ENCODE data around the gene AMOTL1. TPM values are rescaled to one million over a fixed set of nuclear protein-coding genes. Genes with fewer than 3 reads are reported as not detected.

Gene AMOTL1
- total RNA-seq, 2 donors from 2014 or later: 3.1 to 13.9 TPM

DNA sequence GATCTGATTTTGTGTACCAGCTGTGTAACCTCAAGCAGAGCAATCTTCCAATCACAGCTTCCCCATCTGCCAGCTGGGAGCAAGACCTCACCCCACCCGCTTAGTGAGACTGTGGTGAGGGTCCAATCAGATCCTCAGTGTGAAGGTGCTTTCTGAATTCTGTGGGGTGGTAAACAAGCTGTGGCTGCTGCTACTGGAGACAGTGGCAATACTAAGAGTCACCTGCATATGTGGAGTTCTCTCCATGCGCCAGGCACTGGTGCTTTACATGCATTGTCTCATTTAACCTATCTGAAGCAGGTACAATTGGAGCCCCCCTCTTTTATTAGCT, 154.8 kb downstream of the AMOTL1 start:
- Histone ChIP-seq H3K4me3 (no peak overlapping the region), H3K4me1 (peaks cover 3% of the 10 kb centered on the region), H3K36me3 (no peaks in the 10 kb centered on the region), H3K9ac (ENCODE audit: low read depth in 2 of 2, low read length in 2 of 2) (no peak overlapping the region), H3K9me3 (no peaks in the 10 kb centered on the region), H3K27ac (no peak overlapping the region), H3K27me3 (no peaks in the 10 kb centered on the region)
- no peak for DNase-seq
- TF ChIP-seq CTCF (IDR thresholded peaks at IDR 0.05): no peak
- intact Hi-C loops (cut with DNase I): no loop called here

DNA sequence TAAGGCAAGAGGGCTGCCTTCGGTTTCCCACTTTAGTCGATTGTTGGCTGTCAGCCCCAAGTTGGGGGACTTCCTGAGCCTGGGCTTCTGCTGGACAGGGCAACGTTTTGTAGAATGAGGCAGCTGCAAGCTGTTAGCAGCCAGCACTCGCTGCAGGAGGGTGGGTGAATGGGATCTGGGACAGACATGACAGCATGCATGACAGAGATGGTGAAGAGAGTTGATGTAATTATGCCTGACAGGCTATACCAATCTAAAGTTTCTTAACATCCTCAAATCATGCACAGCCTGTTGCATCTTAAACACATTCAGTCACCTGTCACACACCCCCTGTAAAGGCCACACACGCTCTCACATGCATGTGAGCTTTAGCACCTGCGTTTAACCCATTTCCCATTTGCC, 156.0 kb downstream of the AMOTL1 start:
- Histone ChIP-seq H3K4me1 (peaks cover 3% of the 10 kb centered on the region), H3K9ac (ENCODE audit: low read depth in 2 of 2, low read length in 2 of 2) (no peak overlapping the region), H3K36me3 (no peaks in the 10 kb centered on the region), H3K27ac (no peak overlapping the region), H3K9me3 (no peaks in the 10 kb centered on the region), H3K4me3 (no peak overlapping the region), H3K27me3 (no peaks in the 10 kb centered on the region)
- TF ChIP-seq CTCF (IDR thresholded peaks at IDR 0.05): no peak
- DNase-seq: no peak
- intact Hi-C loops (cut with DNase I): no loop called here

GRCh38 chr11:94924612-94925011, 156.5 kb downstream of the AMOTL1 start:
- Histone ChIP-seq H3K27me3 (no peaks in the 10 kb centered on the region), H3K4me3 (no peak overlapping the region), H3K9ac (ENCODE audit: low read depth in 2 of 2, low read length in 2 of 2) (no peak overlapping the region), H3K36me3 (no peaks in the 10 kb centered on the region), H3K4me1 (peaks cover 3% of the 10 kb centered on the region), H3K27ac (no peak overlapping the region), H3K9me3 (no peaks in the 10 kb centered on the region)
- DNase-seq: no peak
- intact Hi-C loops (cut with DNase I): no loop called here
- no peak for TF ChIP-seq CTCF (IDR thresholded peaks at IDR 0.05)

DNA sequence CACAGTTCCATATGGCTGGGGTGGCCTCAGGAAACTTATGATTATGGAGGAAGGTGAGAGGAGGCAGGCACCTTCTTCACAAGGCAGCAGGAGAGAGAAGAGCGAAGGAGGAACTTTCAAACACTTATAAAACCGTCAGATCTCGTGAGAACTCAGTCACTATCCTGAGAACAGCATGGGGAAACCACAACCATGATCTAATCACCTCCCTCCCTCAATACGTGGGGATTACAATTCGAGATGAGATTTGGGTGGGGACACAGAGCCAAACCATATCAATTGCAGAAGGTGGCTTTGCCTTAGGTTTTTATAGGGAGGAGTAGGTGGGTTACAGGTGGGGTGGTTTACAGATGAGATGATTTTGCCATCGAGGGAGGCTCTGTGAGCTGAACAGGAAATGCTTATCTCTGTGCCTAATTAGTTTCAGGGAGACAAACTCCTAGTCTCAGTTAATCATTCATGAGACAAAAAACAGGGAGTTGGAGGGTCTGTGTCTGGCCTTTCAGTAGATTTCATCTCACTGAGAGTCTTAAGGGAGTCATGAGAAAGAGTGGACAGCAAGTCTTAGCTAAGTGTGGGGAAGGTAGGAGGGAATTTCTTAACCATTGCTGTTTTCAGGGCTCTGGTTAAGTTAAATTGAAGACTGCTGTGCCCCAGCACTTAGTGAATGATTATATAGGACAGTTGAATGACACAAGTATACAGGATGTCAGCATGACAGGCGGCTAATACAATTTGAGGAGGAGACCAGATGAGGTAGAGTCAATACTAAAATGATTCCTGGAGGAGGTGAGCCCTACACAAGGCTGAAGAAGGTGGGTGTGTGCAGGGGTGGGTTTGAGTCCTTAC, 157.5 kb downstream of the AMOTL1 start:
- DNase-seq: no peak
- no peaks in the 10 kb centered on the region for H3K9me3 ChIP-seq
- no peak overlapping the region for H3K27ac ChIP-seq
- H3K36me3 ChIP-seq: no peaks in the 10 kb centered on the region
- H3K27me3 ChIP-seq: no peaks in the 10 kb centered on the region
- no peak for TF ChIP-seq CTCF (IDR thresholded peaks at IDR 0.05)
- no peak overlapping the region for H3K9ac ChIP-seq (ENCODE audit: low read depth in 2 of 2, low read length in 2 of 2)
- intact Hi-C loops (cut with DNase I): no loop called here
- H3K4me3 ChIP-seq: no peak overlapping the region
- H3K4me1 ChIP-seq: peaks cover 3% of the 10 kb centered on the region

GRCh38 chr11:94926271-94926625, 158.1 kb downstream of the AMOTL1 start:
- TF ChIP-seq CTCF (IDR thresholded peaks at IDR 0.05): no peak
- intact Hi-C loops (cut with DNase I): no loop called here
- H3K4me1 ChIP-seq: peaks cover 3% of the 10 kb centered on the region
- no peak overlapping the region for H3K9ac ChIP-seq (ENCODE audit: low read depth in 2 of 2, low read length in 2 of 2)
- H3K36me3 ChIP-seq: no peaks in the 10 kb centered on the region
- H3K4me3 ChIP-seq: no peak overlapping the region
- H3K27ac ChIP-seq: peak overlapping the region; percentile 1
- DNase-seq: no peak
- no peaks in the 10 kb centered on the region for H3K9me3 ChIP-seq
- H3K27me3 ChIP-seq: no peaks in the 10 kb centered on the region

Other genes starting within 250 kb of the AMOTL1 start
- gene FUT4, start 224.4 kb upstream of the AMOTL1 start, total RNA-seq: 10 to 100 TPM; 28.0 to 28.5 TPM
- gene PIWIL4, start 201.0 kb upstream of the AMOTL1 start, total RNA-seq: 1 to 10 TPM; 6.3 to 6.7 TPM
- 10 to 100 TPM; 40.4 to 47.5 TPM for gene CWC15, start 205.2 kb downstream of the AMOTL1 start, total RNA-seq
- under 1 TPM in 1 of 2 donors, not detected in 1; 0.20 TPM for gene KDM4D, start 205.4 kb downstream of the AMOTL1 start, total RNA-seq